Gastroesophageal sphincter (tissue), 4 donors: ENCODE data around the gene CLCN4. TPM values are rescaled to one million over a fixed set of nuclear protein-coding genes. Genes with fewer than 3 reads are reported as not detected.

Experiments
- ATAC-seq: fragments of 150-250 bp; one replicate; pipeline ENCODE4 v1.9.1; 2016; ENCODE audit warnings: mild to moderate bottlenecking, moderate library complexity
- H3K27ac ChIP-seq, 4 donors: fragments of 200-600 bp; sonication (generic) in 3 of 4; 1 replicate in 3 of 4; 2 replicates in 1 of 4; pipeline ENCODE4 v1.5.1; 2016 to 2019
- H3K27me3 ChIP-seq: fragments of 200-600 bp; sonication (generic); one replicate; pipeline ENCODE4 v1.5.1; 2019
- H3K36me3 ChIP-seq, 2 donors: fragments of 200-600 bp; sonication (generic); one replicate each; pipeline ENCODE4 v1.5.1; 2019; ENCODE audit warnings: control low read depth in 1 of 2
- H3K4me1 ChIP-seq, 3 donors: fragments of 200-600 bp; sonication (generic); 1 replicate in 2 of 3; 2 replicates in 1 of 3; pipeline ENCODE4 v1.5.1; 2016 to 2019; ENCODE audit warnings: control low read depth in 2 of 3
- H3K4me3 ChIP-seq, 2 donors: fragments of 200-600 bp; sonication (generic); one replicate each; pipeline ENCODE4 v1.5.1; 2019; ENCODE audit warnings: mild to moderate bottlenecking in 1 of 2, moderate library complexity in 1 of 2
- H3K9me3 ChIP-seq, 3 donors: fragments of 200-600 bp; sonication (generic); one replicate each; pipeline ENCODE4 v1.5.1; 2017 to 2019; ENCODE audit warnings: control low read depth in 2 of 3
- EP300 ChIP-seq: sonication (generic); formaldehyde crosslinking; IDR thresholded peaks from one replicate; pipeline ENCODE4 v1.6.1; 2017; ENCODE audit warnings: antibody characterized with exemption, mild to moderate bottlenecking
- POLR2A ChIP-seq, 2 donors: fragments of 450-650 bp; IDR thresholded peaks; one replicate each; pipeline ENCODE4 v1.6.1; 2017; ENCODE audit warnings: antibody characterized with exemption in 2 of 2, mild to moderate bottlenecking in 2 of 2, moderate library complexity in 1 of 2
- POLR2AphosphoS5 ChIP-seq: sonication (generic); formaldehyde crosslinking; IDR thresholded peaks from one replicate; pipeline ENCODE4 v1.6.1; 2017; ENCODE audit warnings: antibody characterized with exemption
- WGBS, 2 donors: methylation state at CpG; one replicate each; pipeline ENCODE4 v1.1.5; 2018; ENCODE audit warnings: low coverage in 1 of 2; 5-methylcytosine and 5-hydroxymethylcytosine counted together
- total RNA-seq, 4 donors: library from RNA; depleted of rRNA; stranded (reverse); fragments of >200 nt; gene quantifications; one replicate each; pipeline ENCODE4 v1.1.0, GENCODE V29; 2016
- TF ChIP-seq, protein P1 (sequence below), 4 experiments: fragments of 200-600 bp in 2 of 4; fragments of 450-650 bp in 2 of 4; sonication (generic) in 1 of 4; IDR thresholded peaks; one replicate each; pipeline ENCODE4 v1.5.1; 2017 to 2019; ENCODE audit warnings: antibody characterized with exemption in 4 of 4, mild to moderate bottlenecking in 2 of 4, moderate library complexity in 2 of 4

The CLCN4 gene
- total RNA-seq, 4 donors from 2014 or later: 0.16 to 2.3 (median 2.0) TPM

DNA sequence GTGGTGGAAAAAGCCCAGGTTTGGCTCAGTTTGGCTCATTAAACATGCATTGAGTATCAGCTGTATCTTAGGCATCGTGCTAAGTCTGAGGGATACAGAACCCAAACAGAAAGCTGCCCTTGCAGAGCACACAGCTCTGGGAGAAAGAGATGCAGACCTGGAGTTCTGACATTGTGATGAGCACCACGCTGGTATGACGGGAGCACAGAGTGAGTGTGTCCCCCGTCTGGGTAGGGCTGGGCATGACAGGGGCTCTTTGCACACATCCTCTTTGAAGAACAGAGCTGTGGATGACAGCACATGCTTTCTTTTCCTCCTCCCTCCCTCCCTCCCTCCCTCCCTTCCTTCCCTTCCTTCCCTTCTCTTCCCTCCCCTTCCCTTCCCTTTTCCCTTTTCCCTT, 52.2 kb downstream of the CLCN4 start:
- H3K4me3 ChIP-seq: no peak overlapping the region
- no peaks in the 10 kb centered on the region for H3K36me3 ChIP-seq
- no peaks in the 10 kb centered on the region for H3K4me1 ChIP-seq
- no peak overlapping the region for H3K27ac ChIP-seq
- H3K27me3 ChIP-seq: no peaks in the 10 kb centered on the region
- TF ChIP-seq EP300: no peak
- TF ChIP-seq POLR2AphosphoS5: no peak
- TF ChIP-seq POLR2A (IDR thresholded peaks at IDR 0.05): no peak
- TF ChIP-seq, protein P1, sequence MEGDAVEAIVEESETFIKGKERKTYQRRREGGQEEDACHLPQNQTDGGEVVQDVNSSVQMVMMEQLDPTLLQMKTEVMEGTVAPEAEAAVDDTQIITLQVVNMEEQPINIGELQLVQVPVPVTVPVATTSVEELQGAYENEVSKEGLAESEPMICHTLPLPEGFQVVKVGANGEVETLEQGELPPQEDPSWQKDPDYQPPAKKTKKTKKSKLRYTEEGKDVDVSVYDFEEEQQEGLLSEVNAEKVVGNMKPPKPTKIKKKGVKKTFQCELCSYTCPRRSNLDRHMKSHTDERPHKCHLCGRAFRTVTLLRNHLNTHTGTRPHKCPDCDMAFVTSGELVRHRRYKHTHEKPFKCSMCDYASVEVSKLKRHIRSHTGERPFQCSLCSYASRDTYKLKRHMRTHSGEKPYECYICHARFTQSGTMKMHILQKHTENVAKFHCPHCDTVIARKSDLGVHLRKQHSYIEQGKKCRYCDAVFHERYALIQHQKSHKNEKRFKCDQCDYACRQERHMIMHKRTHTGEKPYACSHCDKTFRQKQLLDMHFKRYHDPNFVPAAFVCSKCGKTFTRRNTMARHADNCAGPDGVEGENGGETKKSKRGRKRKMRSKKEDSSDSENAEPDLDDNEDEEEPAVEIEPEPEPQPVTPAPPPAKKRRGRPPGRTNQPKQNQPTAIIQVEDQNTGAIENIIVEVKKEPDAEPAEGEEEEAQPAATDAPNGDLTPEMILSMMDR (IDR thresholded peaks at IDR 0.05): no peak
- ATAC-seq: no peak
- WGBS, 2 donors: 86% methylated on average over 3 of the region's 4 CpGs; no CpG with 5 or more reads in 1 of the 2 donors
- no peaks in the 10 kb centered on the region for H3K9me3 ChIP-seq

DNA sequence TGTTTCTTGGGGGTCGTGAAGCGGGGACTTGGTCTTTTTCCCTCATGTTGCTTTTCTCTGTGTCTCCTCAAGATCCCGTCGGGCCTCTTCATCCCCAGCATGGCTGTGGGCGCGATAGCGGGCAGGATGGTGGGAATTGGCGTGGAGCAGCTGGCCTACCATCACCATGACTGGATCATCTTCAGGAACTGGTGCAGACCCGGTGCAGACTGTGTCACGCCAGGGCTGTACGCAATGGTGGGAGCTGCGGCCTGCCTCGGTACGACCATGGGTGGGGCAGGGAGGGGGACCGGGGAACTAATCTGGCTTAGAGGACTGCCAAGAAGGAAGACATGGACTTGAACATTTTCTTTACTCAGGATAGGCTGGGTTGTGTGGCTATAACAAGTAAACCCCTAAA, 55.6 kb downstream of the CLCN4 start:
- no peaks in the 10 kb centered on the region for H3K9me3 ChIP-seq
- H3K36me3 ChIP-seq: no peaks in the 10 kb centered on the region
- H3K4me3 ChIP-seq: no peak overlapping the region
- no peaks in the 10 kb centered on the region for H3K4me1 ChIP-seq
- no peaks in the 10 kb centered on the region for H3K27me3 ChIP-seq
- no peak for TF ChIP-seq POLR2A (IDR thresholded peaks at IDR 0.05)
- TF ChIP-seq, protein P1 (IDR thresholded peaks at IDR 0.05): no peak
- TF ChIP-seq POLR2AphosphoS5: no peak
- no peak for TF ChIP-seq EP300
- H3K27ac ChIP-seq: no peak overlapping the region
- ATAC-seq: no peak
- 81 to 100% methylated on average over 1 to 11 of the region's 15 CpGs for WGBS, 2 donors

DNA sequence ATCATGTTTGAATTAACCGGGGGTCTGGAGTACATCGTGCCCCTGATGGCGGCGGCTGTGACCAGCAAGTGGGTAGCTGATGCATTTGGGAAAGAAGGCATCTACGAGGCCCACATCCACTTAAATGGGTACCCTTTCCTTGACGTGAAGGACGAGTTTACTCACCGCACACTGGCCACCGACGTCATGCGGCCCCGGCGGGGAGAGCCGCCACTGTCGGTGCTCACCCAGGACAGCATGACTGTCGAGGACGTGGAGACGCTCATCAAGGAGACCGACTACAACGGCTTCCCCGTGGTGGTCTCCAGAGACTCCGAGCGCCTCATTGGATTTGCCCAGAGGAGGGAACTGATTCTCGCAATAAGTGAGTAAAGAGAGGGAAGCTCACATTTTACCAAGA, 56.9 kb downstream of the CLCN4 start:
- TF ChIP-seq EP300 (no peak), POLR2AphosphoS5 (no peak), POLR2A (IDR thresholded peaks at IDR 0.05) (no peak)
- TF ChIP-seq, protein P1 (IDR thresholded peaks at IDR 0.05): no peak
- Histone ChIP-seq H3K4me1 (no peaks in the 10 kb centered on the region), H3K9me3 (no peaks in the 10 kb centered on the region), H3K27me3 (no peaks in the 10 kb centered on the region), H3K27ac (no peak overlapping the region), H3K4me3 (no peak overlapping the region), H3K36me3 (no peaks in the 10 kb centered on the region)
- no peak for ATAC-seq
- 95% methylated on average over 6 of the region's 24 CpGs; no CpG with 5 or more reads in 1 of the 2 donors for WGBS, 2 donors

DNA sequence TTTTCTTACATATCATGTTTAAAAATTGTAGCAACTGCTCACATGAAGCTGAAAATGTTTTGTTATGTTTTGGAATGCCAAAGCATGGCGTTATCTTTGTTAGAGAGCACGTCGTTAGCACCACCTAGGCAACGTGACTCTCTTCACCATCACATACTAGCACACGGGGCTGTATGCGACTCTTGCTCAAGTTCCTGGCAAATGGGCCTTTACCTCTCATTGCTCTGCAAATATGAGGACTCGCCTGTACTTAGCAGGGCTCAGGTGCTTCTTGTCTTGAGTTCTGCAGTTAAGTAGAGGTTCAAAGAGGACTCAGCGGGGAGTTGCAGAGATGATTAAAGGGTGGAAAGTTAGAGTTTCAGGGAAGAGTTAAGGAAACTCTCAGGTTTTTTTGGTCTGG, 59.4 kb downstream of the CLCN4 start:
- Histone ChIP-seq H3K4me3 (no peak overlapping the region), H3K27ac (no peak overlapping the region), H3K9me3 (no peaks in the 10 kb centered on the region), H3K4me1 (no peaks in the 10 kb centered on the region), H3K27me3 (no peaks in the 10 kb centered on the region), H3K36me3 (no peaks in the 10 kb centered on the region)
- no peak for ATAC-seq
- TF ChIP-seq EP300 (no peak), POLR2A (IDR thresholded peaks at IDR 0.05) (no peak), POLR2AphosphoS5 (no peak)
- TF ChIP-seq, protein P1 (IDR thresholded peaks at IDR 0.05): no peak
- WGBS, 2 donors: 73 to 92% methylated on average over 7 to 8 of the region's 8 CpGs

DNA sequence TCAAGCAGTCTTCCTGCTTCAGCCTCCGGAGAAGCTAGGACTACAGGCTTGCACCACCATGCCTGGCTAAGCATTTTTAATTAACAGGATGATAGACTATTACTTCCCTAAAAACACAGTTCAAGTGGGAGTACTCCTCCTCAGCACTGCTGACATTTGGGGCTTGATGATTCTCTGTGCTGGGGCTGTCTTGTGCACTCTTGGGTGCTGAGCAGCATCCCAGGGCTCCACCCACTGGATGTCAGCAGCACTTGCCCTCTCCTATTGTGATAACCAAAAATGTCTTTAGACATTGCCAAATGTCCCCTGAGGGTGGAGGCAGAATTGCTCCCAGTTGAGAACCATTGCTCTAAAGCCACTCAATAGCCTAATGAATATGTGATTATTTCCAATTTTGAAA, 60.4 kb downstream of the CLCN4 start:
- Histone ChIP-seq H3K4me3 (no peak overlapping the region), H3K27ac (no peak overlapping the region), H3K36me3 (no peaks in the 10 kb centered on the region), H3K9me3 (no peaks in the 10 kb centered on the region), H3K27me3 (no peaks in the 10 kb centered on the region), H3K4me1 (no peaks in the 10 kb centered on the region)
- no peak for ATAC-seq
- no CpG with 5 or more reads among the region's 1 CpG for WGBS, 2 donors
- TF ChIP-seq, protein P1 (IDR thresholded peaks at IDR 0.05): no peak
- TF ChIP-seq POLR2A (IDR thresholded peaks at IDR 0.05): no peak
- TF ChIP-seq EP300: no peak
- no peak for TF ChIP-seq POLR2AphosphoS5
